Inflammatory macrophage (primary cell): ENCODE data around the gene CSF3R.

Experiments
- DNase-seq, 2 donors: peaks; one replicate each; pipeline ENCODE4 v3.0.0-alpha.2; 2020 to 2022

The CSF3R gene

GRCh38 chr1:36455386-36455785 is 27.3 kb downstream of the CSF3R start:
- no peak for DNase-seq

- no peak for DNase-seq
These were observed 28.9 kb downstream of the CSF3R start for GRCh38 chr1:36453600-36454388.

GRCh38 chr1:36453051-36453450 is 29.7 kb downstream of the CSF3R start:
- DNase-seq: no peak

GRCh38 chr1:36450919-36451305 is 31.8 kb downstream of the CSF3R start:
- DNase-seq: no peak

- DNase-seq: peak; percentile 96 to 97
These were observed 32.3 kb downstream of the CSF3R start, which contains the start of gene OSCP1 for GRCh38 chr1:36450270-36450918. Gene OSCP1 (minus strand): TSS chr1:36450451. CDS start chr1:36450369, 82 bp downstream.

- no peak for DNase-seq
These were observed 34.1 kb downstream of the CSF3R start for GRCh38 chr1:36448530-36449056.

- no peak for DNase-seq
These were observed 35.3 kb downstream of the CSF3R start for GRCh38 chr1:36447450-36447849.

- peak; percentile 67 to 70 for DNase-seq
These were observed 36.0 kb downstream of the CSF3R start for GRCh38 chr1:36446746-36447145.

- peak; percentile 59 to 69 for DNase-seq
These were observed 36.4 kb downstream of the CSF3R start for GRCh38 chr1:36446271-36446670.

- DNase-seq: no peak
These were observed 39.4 kb downstream of the CSF3R start for GRCh38 chr1:36443297-36443696.

- DNase-seq: no peak
These were observed 40.4 kb downstream of the CSF3R start for GRCh38 chr1:36442337-36442736.

GRCh38 chr1:36440646-36441045 is 42.1 kb downstream of the CSF3R start:
- DNase-seq: no peak

GRCh38 chr1:36440044-36440443 is 42.7 kb downstream of the CSF3R start:
- DNase-seq: no peak

GRCh38 chr1:36438715-36439114 is 44.0 kb downstream of the CSF3R start:
- no peak for DNase-seq

- no peak for DNase-seq
These were observed 45.9 kb downstream of the CSF3R start for GRCh38 chr1:36436821-36437220.

- DNase-seq: no peak
These were observed 49.6 kb downstream of the CSF3R start for GRCh38 chr1:36433102-36433501.

- no peak for DNase-seq
These were observed 50.1 kb downstream of the CSF3R start for GRCh38 chr1:36432616-36433015.

- DNase-seq: no peak
These were observed 56.9 kb downstream of the CSF3R start for GRCh38 chr1:36425791-36426190.

GRCh38 chr1:36421649-36422048 is 61.1 kb downstream of the CSF3R start:
- DNase-seq: no peak

- peak; percentile 86 to 90 for DNase-seq
These were observed 61.8 kb downstream of the CSF3R start for GRCh38 chr1:36420836-36421317.

- DNase-seq: no peak
These were observed 62.3 kb downstream of the CSF3R start for GRCh38 chr1:36420409-36420808.

GRCh38 chr1:36419569-36419968 is 63.1 kb downstream of the CSF3R start:
- DNase-seq: no peak

GRCh38 chr1:36419140-36419539 is 63.6 kb downstream of the CSF3R start:
- DNase-seq: no peak

GRCh38 chr1:36417931-36418330 is 64.8 kb downstream of the CSF3R start:
- DNase-seq: no peak
